GM12878 (cell line): Measurements from ENCODE around the gene EPB41L4A.

ENCODE experiments used
- CHD4 ChIP-seq: fragments of 200-600 bp; sonication (generic); IDR thresholded peaks from 2 replicates; pipeline ENCODE4 v1.6.1; 2016; ENCODE audit warnings: mild to moderate bottlenecking
- MTA3 ChIP-seq: IDR thresholded peaks from 2 replicates; pipeline ENCODE4 v1.6.1; 2012; ENCODE audit warnings: low read length, inconsistent platforms, borderline replicate concordance
- NFIC ChIP-seq: IDR thresholded peaks from 2 replicates; pipeline ENCODE4 v1.6.1; 2012; ENCODE audit warnings: low read depth, mild to moderate bottlenecking, inconsistent platforms, low read length, moderate library complexity
- PML ChIP-seq: IDR thresholded peaks from 2 replicates; pipeline ENCODE4 v1.6.1; 2012; ENCODE audit warnings: low read length, inconsistent platforms
- POLR2A ChIP-seq: IDR thresholded peaks from 2 replicates; pipeline ENCODE4 v1.6.1; 2011; ENCODE audit warnings: low read depth, mild to moderate bottlenecking, low read length
- POLR2AphosphoS2 ChIP-seq: IDR thresholded peaks from 2 replicates; pipeline ENCODE4 v1.6.1; 2011; ENCODE audit warnings: low read depth, mild to moderate bottlenecking, low read length, improper control_type of control experiment, moderate library complexity
- POLR2AphosphoS5 ChIP-seq: IDR thresholded peaks from 2 replicates; pipeline ENCODE4 v1.6.1; 2011; ENCODE audit warnings: mild to moderate bottlenecking, low read length, inconsistent platforms
- RAD51 ChIP-seq: fragments of 450-650 bp; IDR thresholded peaks from 2 replicates; pipeline ENCODE4 v1.6.1; 2016; ENCODE audit warnings: moderate library complexity, mild to moderate bottlenecking, inconsistent platforms
- TCF12 ChIP-seq: IDR thresholded peaks from 2 replicates; pipeline ENCODE4 v1.6.1; 2011; ENCODE audit warnings: low read depth, mild to moderate bottlenecking, low read length
- TF ChIP-seq, protein P1 (sequence below), 3 experiments: IDR thresholded peaks in 2 of 3; conservative IDR thresholded peaks in 1 of 3; 2 replicates each; pipeline ENCODE4 v1.5.1; 2011; ENCODE audit warnings: low read depth in 3 of 3, low read length in 3 of 3, mild to moderate bottlenecking in 3 of 3, control low read depth in 2 of 3, moderate library complexity in 2 of 3, inconsistent platforms in 1 of 3, mixed read lengths in 1 of 3; ENCODE audit not compliant: control insufficient read depth in 2 of 3, insufficient read depth in 1 of 3; ENCODE audit errors: extremely low read depth in 1 of 3

- TF ChIP-seq, protein P1, sequence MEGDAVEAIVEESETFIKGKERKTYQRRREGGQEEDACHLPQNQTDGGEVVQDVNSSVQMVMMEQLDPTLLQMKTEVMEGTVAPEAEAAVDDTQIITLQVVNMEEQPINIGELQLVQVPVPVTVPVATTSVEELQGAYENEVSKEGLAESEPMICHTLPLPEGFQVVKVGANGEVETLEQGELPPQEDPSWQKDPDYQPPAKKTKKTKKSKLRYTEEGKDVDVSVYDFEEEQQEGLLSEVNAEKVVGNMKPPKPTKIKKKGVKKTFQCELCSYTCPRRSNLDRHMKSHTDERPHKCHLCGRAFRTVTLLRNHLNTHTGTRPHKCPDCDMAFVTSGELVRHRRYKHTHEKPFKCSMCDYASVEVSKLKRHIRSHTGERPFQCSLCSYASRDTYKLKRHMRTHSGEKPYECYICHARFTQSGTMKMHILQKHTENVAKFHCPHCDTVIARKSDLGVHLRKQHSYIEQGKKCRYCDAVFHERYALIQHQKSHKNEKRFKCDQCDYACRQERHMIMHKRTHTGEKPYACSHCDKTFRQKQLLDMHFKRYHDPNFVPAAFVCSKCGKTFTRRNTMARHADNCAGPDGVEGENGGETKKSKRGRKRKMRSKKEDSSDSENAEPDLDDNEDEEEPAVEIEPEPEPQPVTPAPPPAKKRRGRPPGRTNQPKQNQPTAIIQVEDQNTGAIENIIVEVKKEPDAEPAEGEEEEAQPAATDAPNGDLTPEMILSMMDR (IDR thresholded peaks at IDR 0.05 in 2 of 3, conservative IDR thresholded peaks at IDR 0.05 in 1 of 3; ENCODE audit: control insufficient read depth in 2 of 3, extremely low read depth in 1 of 3, insufficient read depth in 1 of 3, low read depth in 3 of 3, low read length in 3 of 3), result no peak
- no peak for TF ChIP-seq MTA3
- no peak for TF ChIP-seq TCF12
- no peak for TF ChIP-seq POLR2AphosphoS5
- no peak for TF ChIP-seq NFIC
- TF ChIP-seq RAD51, result no peak
- TF ChIP-seq POLR2AphosphoS2, result no peak
- no peak for TF ChIP-seq POLR2A
- TF ChIP-seq CHD4, result no peak
- no peak for TF ChIP-seq PML
These were observed 142.1 kb downstream of the EPB41L4A start for GRCh38 chr5:112276991-112277390.
